T-helper 17 cell (primary cell): Measurements from ENCODE around the gene TMEM204. TPM values are rescaled to one million over a fixed set of nuclear protein-coding genes. Genes with fewer than 3 reads are reported as not detected.
A peak's percentile ranks its signal among the peaks of the same experiment; 100 is the strongest.

ENCODE experiments used
- ATAC-seq: fragments of 150-1000 bp; cut with Tn5 transposase; 2 replicates; pipeline ENCODE4 v1.10.0; 2021; ENCODE audit warnings: mild to moderate bottlenecking, moderate library complexity
- DNase-seq, 3 donors: peaks; one replicate each; pipeline versions ENCODE4 v3.0.0 to v3.0.0-alpha.2; 2020 to 2021
- H3K9me3 ChIP-seq: one replicate; pipeline ENCODE4 v1.7.0; 2013; ENCODE audit warnings: low read length, mild to moderate bottlenecking; ENCODE audit not compliant: control insufficient read depth, poor library complexity, severe bottlenecking
- H3K27ac Mint-ChIP-seq: one replicate; pipeline ENCODE4 v1.8.0; 2022; ENCODE audit warnings: mild to moderate bottlenecking, moderate library complexity, mixed read lengths
- H3K27me3 Mint-ChIP-seq: one replicate; pipeline ENCODE4 v1.8.0; 2022; ENCODE audit warnings: mixed read lengths
- H3K36me3 Mint-ChIP-seq: one replicate; pipeline ENCODE4 v1.8.0; 2022; ENCODE audit warnings: low read depth, mixed read lengths
- H3K4me1 Mint-ChIP-seq: one replicate; pipeline ENCODE4 v1.8.0; 2022; ENCODE audit warnings: mild to moderate bottlenecking, mixed read lengths
- H3K4me3 Mint-ChIP-seq: one replicate; pipeline ENCODE4 v1.8.0; 2022; ENCODE audit warnings: mild to moderate bottlenecking, moderate library complexity, mixed read lengths
- total RNA-seq, 4 donors: library from RNA in 2 of 4; stranded (reverse) in 2 of 4; gene quantifications; one replicate each; pipeline ENCODE4 v1.2.3 and lab custom pipeline; 2022 to 2026

The TMEM204 gene
- total RNA-seq: 10 to 100 TPM; 22.2 to 23.4 TPM
- 19.3 to 61.2 reads per million in 2 donors for total RNA-seq (lab: John Stamatoyannopoulos, UW)

DNA sequence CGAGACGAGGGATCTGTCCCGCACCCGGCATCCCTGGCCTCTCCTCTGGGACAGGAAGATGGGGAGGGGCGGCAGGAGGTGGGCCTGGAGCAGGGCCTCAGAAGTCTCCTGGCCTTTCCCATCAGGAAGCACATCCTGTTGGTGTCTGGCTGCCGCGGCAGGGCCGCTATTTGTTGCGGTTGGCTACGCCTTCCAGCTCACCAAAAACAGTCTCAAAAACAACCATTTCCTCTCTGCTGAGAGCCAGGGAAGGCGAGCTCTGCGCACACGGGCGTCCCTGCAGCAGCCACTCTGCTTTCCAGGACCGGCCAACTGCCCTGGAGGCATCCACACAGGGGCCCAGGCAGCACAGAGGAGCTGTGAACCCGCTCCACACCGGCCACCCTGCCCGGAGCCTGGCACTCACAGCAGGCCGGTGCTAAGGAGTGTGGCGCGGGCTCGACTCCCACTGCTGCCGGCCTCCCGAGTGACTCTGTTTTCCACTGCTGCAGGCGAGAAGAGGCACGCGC, at the start of gene TMEM204:
Gene TMEM204, plus strand, starts transcription at position 224 of the 509 bp plus-strand sequence. CDS start 610 bp downstream, outside the sequence.
- Mint-ChIP-seq H3K4me1 (peaks cover 38% of the 10 kb centered on the region), H3K36me3 (peaks cover 6% of the 10 kb centered on the region), H3K4me3 (peak within 1 kb of the TSS; percentile 99), H3K27ac (peak within 1 kb of the TSS; percentile 98), H3K27me3 (no peaks in the 10 kb centered on the region)
- DNase-seq (no peak), ATAC-seq (peak; percentile 51)
- H3K9me3 ChIP-seq: no peaks in the 10 kb centered on the region

DNA sequence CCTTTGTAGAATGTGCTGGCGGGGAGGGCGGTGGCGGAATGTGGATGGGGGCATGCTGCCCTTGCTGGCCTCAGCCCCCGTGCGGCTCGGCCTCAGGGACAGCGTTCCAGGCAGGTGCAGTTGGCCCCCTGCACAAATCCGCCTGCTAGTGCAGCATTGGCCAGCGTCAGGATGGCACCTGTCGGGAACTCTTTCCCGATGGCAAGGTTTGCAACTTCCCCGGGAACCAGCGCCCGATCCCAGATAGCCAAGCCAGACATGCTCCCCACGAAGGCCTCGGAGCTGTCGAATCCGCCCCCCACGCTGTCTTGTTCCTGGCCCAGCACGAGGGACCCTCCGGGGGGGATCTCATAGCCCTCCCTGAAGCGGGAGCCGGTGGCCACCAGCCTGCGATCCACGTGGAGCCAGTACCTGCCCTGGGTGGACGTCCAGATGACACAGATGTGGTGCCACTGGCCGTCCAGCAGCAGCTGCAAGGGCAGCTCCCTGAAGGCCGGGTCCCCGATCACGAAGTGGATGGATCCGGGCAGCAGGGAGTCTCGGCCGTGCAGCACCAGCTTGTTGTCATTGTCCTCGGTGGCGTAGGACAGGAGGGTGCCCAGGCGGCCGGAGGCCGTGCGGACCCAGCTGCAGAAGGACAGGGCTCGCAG, 47.5 kb upstream of the TMEM204 start:
- Mint-ChIP-seq H3K36me3 (no peaks in the 10 kb centered on the region), H3K4me1 (peaks cover 2% of the 10 kb centered on the region), H3K27ac (no peak overlapping the region), H3K4me3 (no peak overlapping the region), H3K27me3 (no peaks in the 10 kb centered on the region)
- H3K9me3 ChIP-seq: no peaks in the 10 kb centered on the region
- DNase-seq (no peak), ATAC-seq (no peak)

DNA sequence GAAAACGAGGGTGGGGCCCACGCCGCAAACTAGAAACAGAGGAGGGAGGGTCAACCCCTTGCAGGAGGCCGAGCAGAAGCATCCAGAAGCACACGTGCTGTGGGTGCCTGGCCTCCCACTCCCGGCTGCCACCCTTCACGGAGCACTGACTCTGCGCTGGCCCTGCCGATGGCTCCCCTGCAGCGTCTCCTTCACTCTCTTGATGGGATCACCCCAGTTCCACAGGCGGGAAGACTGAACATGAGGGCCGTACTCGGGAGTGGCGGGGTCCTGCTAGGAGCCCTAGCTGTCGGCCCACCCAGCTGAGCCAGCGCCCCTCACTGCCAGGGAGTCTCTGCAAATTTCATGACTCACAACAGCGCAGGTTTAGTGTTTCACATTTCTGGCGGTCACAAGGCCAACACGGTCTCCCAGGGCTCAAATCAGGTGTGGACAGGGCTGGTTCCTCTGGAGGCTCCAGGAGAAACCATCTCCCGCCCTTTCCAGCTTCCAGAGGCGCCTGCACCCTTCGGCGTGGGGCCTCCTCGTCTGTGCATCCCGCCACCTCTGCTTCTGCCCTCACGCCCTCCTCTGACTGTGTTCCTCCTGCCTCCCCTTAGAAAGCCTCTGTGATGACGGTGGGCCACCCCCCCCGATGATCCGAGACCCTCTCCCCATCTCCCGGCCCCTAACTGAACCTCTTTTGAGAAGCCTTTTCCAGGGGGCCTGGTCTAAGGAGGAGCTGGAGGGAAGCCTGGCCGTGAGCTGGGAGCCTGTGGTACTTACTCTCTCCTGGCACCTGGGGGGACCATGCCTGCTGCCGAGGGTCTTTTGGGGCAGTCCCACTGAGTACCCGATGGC, 46.7 kb upstream of the TMEM204 start:
- Mint-ChIP-seq H3K36me3 (no peaks in the 10 kb centered on the region), H3K27ac (no peak overlapping the region), H3K4me3 (no peak overlapping the region), H3K4me1 (peaks cover 2% of the 10 kb centered on the region), H3K27me3 (no peaks in the 10 kb centered on the region)
- DNase-seq (no peak), ATAC-seq (no peak)
- H3K9me3 ChIP-seq: no peaks in the 10 kb centered on the region

DNA sequence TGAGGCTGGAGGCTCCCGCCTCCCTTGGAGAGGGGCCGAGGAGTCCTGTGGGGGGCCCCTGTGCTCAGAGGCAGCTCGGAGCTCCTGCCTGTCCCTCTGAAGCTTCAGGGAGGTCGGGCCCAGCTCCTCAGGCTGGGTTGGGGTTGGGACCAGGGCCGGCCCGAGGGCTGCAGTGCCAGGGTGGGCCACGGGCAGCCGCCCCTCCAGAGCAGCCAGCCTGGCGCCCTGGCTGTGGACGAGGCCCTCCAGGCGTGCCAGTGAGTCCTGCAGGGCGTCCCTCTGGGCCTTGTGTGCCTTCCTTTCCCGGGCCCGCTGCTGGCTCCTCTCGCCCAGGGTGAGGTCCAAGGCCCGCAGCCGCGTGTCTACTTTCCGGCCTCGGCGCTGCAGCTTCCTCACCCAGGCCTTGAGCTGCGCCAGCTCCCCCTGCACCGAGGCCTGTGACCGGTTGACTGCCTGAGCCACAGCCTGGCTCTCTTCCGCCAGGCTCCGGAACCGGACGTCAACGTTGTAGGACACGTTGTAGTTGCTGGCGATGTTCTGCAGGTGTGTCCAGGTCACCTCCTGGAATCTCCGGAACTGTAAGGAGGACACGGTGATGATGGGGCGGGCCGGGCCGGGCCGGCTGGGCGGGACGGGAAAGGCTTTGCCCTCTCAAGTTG, 45.9 kb upstream of the TMEM204 start:
- no peak for DNase-seq
- no peak overlapping the region for H3K27ac Mint-ChIP-seq
- no peak overlapping the region for H3K4me3 Mint-ChIP-seq
- peaks cover 4% of the 10 kb centered on the region for H3K4me1 Mint-ChIP-seq
- ATAC-seq: no peak
- H3K27me3 Mint-ChIP-seq: no peaks in the 10 kb centered on the region
- H3K36me3 Mint-ChIP-seq: no peaks in the 10 kb centered on the region
- H3K9me3 ChIP-seq: no peaks in the 10 kb centered on the region

DNA sequence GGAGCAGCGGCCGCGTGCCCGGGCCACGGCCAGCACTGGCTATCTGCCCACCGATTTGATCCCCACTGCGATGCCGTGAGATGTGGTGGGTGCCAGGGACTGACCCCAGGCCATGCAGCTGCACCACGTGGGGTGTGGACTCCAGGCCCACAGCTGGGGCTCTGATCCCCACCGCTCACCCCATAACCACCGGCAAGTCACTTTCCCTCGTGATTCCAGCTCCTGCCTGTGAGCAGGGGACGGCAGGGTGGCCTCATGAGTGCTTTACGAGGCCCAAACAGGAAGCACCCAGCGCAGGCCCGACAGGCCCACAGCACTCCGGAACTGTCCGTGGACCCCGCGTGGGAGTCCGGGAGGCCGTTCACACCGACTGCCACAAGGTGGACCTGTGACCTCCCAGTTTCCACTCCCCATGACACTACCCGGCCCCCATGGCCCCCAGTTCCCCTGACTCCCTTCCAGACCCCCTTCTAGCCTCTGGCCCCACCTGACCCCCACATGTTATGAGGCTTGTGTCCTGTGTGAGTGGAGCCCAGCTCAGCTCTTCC, 45.3 kb upstream of the TMEM204 start:
- Mint-ChIP-seq H3K27me3 (no peaks in the 10 kb centered on the region), H3K27ac (no peak overlapping the region), H3K4me1 (peaks cover 9% of the 10 kb centered on the region), H3K4me3 (no peak overlapping the region), H3K36me3 (no peaks in the 10 kb centered on the region)
- DNase-seq (no peak), ATAC-seq (no peak)
- no peaks in the 10 kb centered on the region for H3K9me3 ChIP-seq

DNA sequence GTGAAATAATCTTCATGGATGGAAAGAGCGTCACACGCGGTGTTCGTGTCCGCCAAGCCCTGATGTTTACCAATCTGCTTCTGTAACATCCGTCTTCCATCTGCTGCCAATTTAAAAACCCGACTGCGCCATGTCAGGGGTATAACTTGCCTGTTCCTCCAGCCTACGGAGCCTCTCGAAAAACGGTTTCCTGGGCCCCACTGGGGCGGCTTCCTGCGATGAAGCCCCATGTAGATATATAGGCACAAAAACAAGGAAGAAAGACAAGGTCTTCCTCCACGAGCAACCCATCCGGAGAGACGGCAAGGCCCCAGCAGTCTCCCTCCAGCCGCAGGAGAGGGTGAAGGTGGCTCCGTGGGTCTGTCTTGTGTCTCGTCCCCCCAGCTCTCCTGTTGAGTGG, 44.8 kb upstream of the TMEM204 start, which contains the start of gene PTX4:
Gene PTX4, minus strand, starts transcription at position 326 of the 400 bp plus-strand sequence. Its CDS starts 35 bp downstream, at position 291.
- ATAC-seq (no peak), DNase-seq (no peak)
- H3K9me3 ChIP-seq: no peaks in the 10 kb centered on the region
- H3K27ac Mint-ChIP-seq: no peak within 1 kb of the TSS
- no peak within 1 kb of the TSS for H3K4me3 Mint-ChIP-seq
- peaks cover 9% of the 10 kb centered on the region for H3K4me1 Mint-ChIP-seq
- no peaks in the 10 kb centered on the region for H3K36me3 Mint-ChIP-seq
- no peaks in the 10 kb centered on the region for H3K27me3 Mint-ChIP-seq

DNA sequence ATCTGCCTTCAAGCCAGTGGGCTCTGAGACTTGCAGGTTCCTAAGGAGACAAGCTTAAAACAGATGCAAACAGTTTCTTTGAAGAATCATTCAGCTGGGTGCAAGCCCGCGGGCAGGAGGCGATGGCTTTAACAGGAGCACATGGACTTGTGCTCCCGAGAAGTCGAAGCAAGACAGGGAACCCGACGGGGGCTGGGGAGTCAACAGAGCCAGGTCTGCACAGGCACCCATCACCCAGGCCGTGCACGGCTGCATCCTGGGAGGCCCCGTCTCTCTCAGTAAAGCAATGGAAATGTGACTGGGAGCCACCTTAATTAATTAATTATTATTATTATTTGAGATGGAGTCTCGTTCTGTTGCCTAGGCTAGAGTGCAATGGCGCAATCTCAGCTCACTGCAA, 44.4 kb upstream of the TMEM204 start:
- no peak for DNase-seq

DNA sequence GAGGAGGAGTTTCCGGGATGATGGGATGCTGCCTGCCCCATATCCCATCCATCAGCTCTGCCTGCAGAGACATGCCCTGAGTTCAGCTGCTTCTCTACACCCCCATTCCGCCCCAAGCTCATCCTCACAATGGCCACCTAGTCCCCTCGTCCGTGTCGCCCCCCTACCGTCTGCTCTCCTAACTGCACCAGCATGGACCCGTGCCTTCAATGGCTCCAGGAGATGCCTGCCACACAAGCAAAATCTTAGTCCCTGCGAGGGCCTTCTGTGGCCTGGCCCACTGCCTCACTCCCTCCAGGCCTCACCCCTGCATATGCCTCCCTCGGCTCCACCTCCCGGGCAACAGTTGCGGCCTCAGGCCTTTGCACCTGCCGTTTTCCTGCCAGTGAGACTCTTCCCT, 42.1 kb upstream of the TMEM204 start:
- no peak overlapping the region for H3K4me3 Mint-ChIP-seq
- H3K27me3 Mint-ChIP-seq: no peaks in the 10 kb centered on the region
- no peak for DNase-seq
- no peaks in the 10 kb centered on the region for H3K36me3 Mint-ChIP-seq
- no peak overlapping the region for H3K27ac Mint-ChIP-seq
- ATAC-seq: no peak
- peaks cover 9% of the 10 kb centered on the region for H3K4me1 Mint-ChIP-seq
- H3K9me3 ChIP-seq: no peaks in the 10 kb centered on the region

More for the DNA sequence above, 44.4 kb upstream of the TMEM204 start:
- Mint-ChIP-seq H3K27ac (no peak overlapping the region), H3K4me1 (peaks cover 9% of the 10 kb centered on the region), H3K27me3 (no peaks in the 10 kb centered on the region), H3K36me3 (no peaks in the 10 kb centered on the region), H3K4me3 (no peak overlapping the region)
- H3K9me3 ChIP-seq: no peaks in the 10 kb centered on the region
- ATAC-seq: no peak

DNA sequence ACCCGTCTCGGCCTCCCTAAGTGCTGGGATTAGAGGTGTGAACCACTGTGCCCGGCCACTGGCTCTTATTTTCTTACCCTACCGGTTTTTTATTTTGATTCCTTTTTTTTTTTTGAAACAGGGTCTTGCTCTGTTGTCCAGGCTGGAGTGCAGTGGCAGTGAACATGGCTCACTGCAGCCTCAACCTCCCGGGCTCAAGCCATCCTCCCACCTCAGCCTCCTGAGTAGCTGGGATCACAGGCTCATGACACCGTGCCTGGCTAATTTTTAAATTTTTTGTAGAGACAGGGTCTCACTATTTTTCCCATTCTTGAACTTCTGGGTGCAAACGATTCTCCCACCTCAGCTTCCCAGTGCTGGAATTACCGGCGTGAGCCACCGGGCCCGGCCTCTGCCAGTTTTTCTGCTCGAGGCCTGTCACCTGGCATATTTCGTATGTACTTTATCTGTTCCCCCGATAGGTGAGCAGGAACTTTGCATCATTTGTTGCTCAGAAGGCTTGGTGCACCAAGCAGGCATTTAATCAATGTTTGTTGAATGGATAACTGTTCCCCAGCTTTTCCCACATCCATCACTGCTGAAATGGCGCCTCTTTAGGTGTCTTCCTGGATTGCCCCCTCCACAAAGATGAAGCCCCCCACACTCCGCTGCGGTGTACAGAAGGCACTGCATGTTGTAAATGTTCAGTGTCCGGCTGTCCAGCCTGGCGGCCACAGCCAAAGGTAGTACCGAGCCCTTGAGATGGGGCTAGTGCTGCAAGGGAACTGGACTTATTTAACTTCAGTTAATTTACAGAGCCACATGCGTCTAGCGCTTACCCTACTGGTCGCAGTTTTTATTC, 41.2 kb upstream of the TMEM204 start:
- Mint-ChIP-seq H3K4me1 (peaks cover 9% of the 10 kb centered on the region), H3K27ac (peak overlapping the region; percentile 95), H3K4me3 (peak overlapping the region; percentile 95), H3K27me3 (no peaks in the 10 kb centered on the region), H3K36me3 (no peaks in the 10 kb centered on the region)
- no peak for ATAC-seq
- no peak for DNase-seq
- no peaks in the 10 kb centered on the region for H3K9me3 ChIP-seq

DNA sequence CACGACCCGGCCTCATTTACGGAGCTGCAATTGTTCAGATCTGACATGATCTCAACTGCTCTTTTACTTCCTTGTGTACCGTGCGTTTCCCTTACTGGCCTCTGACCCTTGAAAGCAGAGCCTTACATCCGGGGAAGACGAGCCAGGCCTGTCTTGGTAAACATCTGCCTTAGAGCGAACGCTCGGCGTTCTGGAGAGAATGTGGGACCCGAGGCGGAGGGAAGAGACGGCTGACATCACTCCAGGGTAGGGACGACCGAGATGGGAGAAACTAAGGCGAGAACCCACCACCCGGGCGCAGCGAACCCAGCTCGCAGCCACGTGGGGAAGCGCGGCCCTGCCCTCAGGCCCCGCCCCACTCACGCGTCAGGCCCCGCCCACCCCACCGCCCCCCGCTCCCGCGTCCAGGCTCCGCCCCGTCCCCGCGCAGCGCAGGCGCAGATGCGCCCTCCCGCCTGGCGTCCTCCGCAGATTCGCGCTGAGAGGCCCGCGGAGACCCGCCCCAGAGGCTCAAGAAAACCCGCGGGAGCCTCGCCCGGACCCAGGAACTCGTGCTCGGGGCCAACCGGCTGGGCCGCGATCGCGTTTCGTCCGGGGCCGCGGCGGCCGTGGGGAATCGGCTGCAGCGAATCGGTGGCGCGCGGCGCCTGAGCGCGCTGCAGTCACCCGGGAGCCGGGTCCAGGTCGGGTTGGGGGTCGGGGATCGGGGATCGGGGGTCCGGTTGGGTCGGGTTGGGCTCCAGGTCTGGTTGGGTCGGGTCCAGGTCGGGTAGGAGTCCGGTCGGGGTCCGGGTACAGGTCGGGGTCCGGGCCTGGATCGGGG, 40.3 kb upstream of the TMEM204 start, which contains the start of gene TELO2:
Gene TELO2, plus strand, starts transcription at position 438 of the 823 bp plus-strand sequence. CDS start 922 bp downstream, outside the sequence.
- Mint-ChIP-seq H3K27me3 (no peaks in the 10 kb centered on the region), H3K4me1 (peaks cover 9% of the 10 kb centered on the region), H3K4me3 (peak within 1 kb of the TSS; percentile 95), H3K27ac (peak within 1 kb of the TSS; percentile 95), H3K36me3 (no peaks in the 10 kb centered on the region)
- H3K9me3 ChIP-seq: no peaks in the 10 kb centered on the region
- peak; percentile 93 for ATAC-seq
- peak; percentile 84 to 93 (median 88) for DNase-seq

DNA sequence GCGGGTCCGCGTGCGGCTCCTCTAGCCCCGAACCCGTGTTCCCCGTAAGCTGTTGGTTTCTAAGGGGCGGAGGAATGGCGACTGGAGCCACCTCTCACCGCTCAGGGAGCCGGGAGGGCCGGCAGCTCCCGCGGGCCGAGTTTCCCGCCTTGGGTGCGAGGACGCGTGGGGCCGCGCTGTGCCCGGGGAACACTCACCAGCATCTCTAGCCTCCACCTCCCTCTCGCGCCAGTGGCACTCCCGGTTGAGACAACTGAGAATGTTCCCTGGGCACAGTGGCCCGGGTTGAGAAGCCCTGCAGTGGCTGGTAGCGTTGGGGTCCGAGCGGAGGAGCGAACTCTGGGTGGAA, 39.7 kb upstream of the TMEM204 start:
- no peaks in the 10 kb centered on the region for H3K27me3 Mint-ChIP-seq
- DNase-seq: no peak
- peak; percentile 15 for ATAC-seq
- no peaks in the 10 kb centered on the region for H3K36me3 Mint-ChIP-seq
- peak overlapping the region; percentile 6 for H3K27ac Mint-ChIP-seq
- peak overlapping the region; percentile 95 for H3K4me3 Mint-ChIP-seq
- H3K4me1 Mint-ChIP-seq: peaks cover 7% of the 10 kb centered on the region
- no peaks in the 10 kb centered on the region for H3K9me3 ChIP-seq
